ENCODE results near the gene CD80.
"Not testable (repeated sequence)": the region's sequence is repeated elsewhere in the genome, so short reads cannot be mapped to it uniquely, and the experiment has no call there.

Gene CD80

GRCh38 chr3:119582178-119582577 lies 22.8 kb upstream of the CD80 start:
- peak; percentile 10 for DNase-seq (ENCODE audit: low read depth)

- DNase-seq (ENCODE audit: low read depth), result no peak
Observed at GRCh38 chr3:119580067-119580760, 20.8 kb upstream of the CD80 start.

- DNase-seq (ENCODE audit: low read depth), result peak; percentile 25
Observed at GRCh38 chr3:119579366-119580066, 20.1 kb upstream of the CD80 start, which contains the start of gene ADPRH. Gene ADPRH, plus strand, starts transcription at chr3:119579492. Its CDS starts 2,678 bp downstream, at chr3:119582170.

- DNase-seq (ENCODE audit: low read depth), result no peak
Observed at GRCh38 chr3:119575507-119575906, 16.1 kb upstream of the CD80 start.

GRCh38 chr3:119571688-119572087 lies 12.3 kb upstream of the CD80 start:
- no peak for DNase-seq (ENCODE audit: low read depth)

- DNase-seq (ENCODE audit: low read depth), result no peak
Observed at GRCh38 chr3:119571230-119571629, 11.8 kb upstream of the CD80 start.

- no peak for DNase-seq (ENCODE audit: low read depth)
Observed at GRCh38 chr3:119570229-119570628, 10.8 kb upstream of the CD80 start.

GRCh38 chr3:119569156-119569555 lies 9.7 kb upstream of the CD80 start:
- DNase-seq (ENCODE audit: low read depth), result no peak

GRCh38 chr3:119563334-119563733 lies 3.9 kb upstream of the CD80 start:
- not testable (repeated sequence) for DNase-seq (ENCODE audit: low read depth)

- DNase-seq (ENCODE audit: low read depth), result peak; percentile 37
Observed at GRCh38 chr3:119562307-119562961, 3.0 kb upstream of the CD80 start.

- no peak for DNase-seq (ENCODE audit: low read depth)
Observed at GRCh38 chr3:119560160-119560559, 746 bp upstream of the CD80 start.

- DNase-seq (ENCODE audit: low read depth), result no peak
Observed at GRCh38 chr3:119558626-119559317, 642 bp downstream of the CD80 start.

GRCh38 chr3:119557877-119558269 lies 1.5 kb downstream of the CD80 start:
- no peak for DNase-seq (ENCODE audit: low read depth)

- DNase-seq (ENCODE audit: low read depth), result no peak
Observed at GRCh38 chr3:119557192-119557876, 2.1 kb downstream of the CD80 start.

GRCh38 chr3:119555929-119556328 lies 3.5 kb downstream of the CD80 start:
- no peak for DNase-seq (ENCODE audit: low read depth)

- DNase-seq (ENCODE audit: low read depth), result no peak
Observed at GRCh38 chr3:119555309-119555735, 4.1 kb downstream of the CD80 start.

GRCh38 chr3:119553823-119554415 lies 5.5 kb downstream of the CD80 start:
- DNase-seq (ENCODE audit: low read depth), result no peak

- DNase-seq (ENCODE audit: low read depth), result not testable (repeated sequence)
Observed at GRCh38 chr3:119552928-119553327, 6.5 kb downstream of the CD80 start.

- no peak for DNase-seq (ENCODE audit: low read depth)
Observed at GRCh38 chr3:119551598-119551997, 7.8 kb downstream of the CD80 start.

- DNase-seq (ENCODE audit: low read depth), result no peak
Observed at GRCh38 chr3:119550192-119550910, 9.1 kb downstream of the CD80 start.

- no peak for DNase-seq (ENCODE audit: low read depth)
Observed at GRCh38 chr3:119548341-119548740, 11.1 kb downstream of the CD80 start.
